Upper lobe of left lung (tissue), 6 donors: Measurements from ENCODE around the gene CNTN2. TPM values are rescaled to one million over a fixed set of nuclear protein-coding genes. Genes with fewer than 3 reads are reported as not detected.

Source experiments
- ATAC-seq, 2 donors: fragments of 200-7000 bp; cut with Tn5 transposase; one replicate each; pipeline ENCODE4 v1.9.1; 2022; ENCODE audit warnings: mild to moderate bottlenecking in 2 of 2, moderate library complexity in 2 of 2; ENCODE audit not compliant: low FRiP score in 2 of 2
- DNase-seq, 2 donors: peaks; one replicate each; pipeline ENCODE4 v3.0.0-alpha.2; 2019 to 2020
- H3K27ac ChIP-seq, 4 donors: fragments of 200-600 bp; sonication (generic); one replicate each; pipeline ENCODE4 v1.5.1; 2016 to 2019
- H3K27me3 ChIP-seq, 4 donors: fragments of 200-600 bp; sonication (generic); one replicate each; pipeline ENCODE4 v1.5.1; 2017 to 2019
- H3K36me3 ChIP-seq, 4 donors: fragments of 200-600 bp; sonication (generic); one replicate each; pipeline ENCODE4 v1.5.1; 2016 to 2019
- H3K4me1 ChIP-seq, 4 donors: fragments of 200-600 bp; sonication (generic); one replicate each; pipeline ENCODE4 v1.5.1; 2018 to 2019
- H3K4me3 ChIP-seq, 4 donors: fragments of 200-600 bp; sonication (generic); one replicate each; pipeline ENCODE4 v1.5.1; 2017 to 2019; ENCODE audit warnings: mild to moderate bottlenecking in 2 of 4, moderate library complexity in 1 of 4
- H3K9me3 ChIP-seq, 4 donors: fragments of 200-600 bp; sonication (generic); one replicate each; pipeline ENCODE4 v1.5.1; 2018 to 2019
- CTCF ChIP-seq, 6 experiments: fragments of 450-650 bp in 4 of 6; fragments of 200-600 bp in 2 of 6; sonication (generic) in 2 of 6; IDR thresholded peaks; one replicate each; pipeline ENCODE4 v1.5.1; 2016 to 2019; ENCODE audit warnings: antibody characterized with exemption in 6 of 6
- EP300 ChIP-seq, 4 donors: sonication (generic); formaldehyde crosslinking; IDR thresholded peaks; one replicate each; pipeline ENCODE4 v1.5.1; 2017; ENCODE audit warnings: antibody characterized with exemption in 4 of 4, control low read depth in 2 of 4
- POLR2A ChIP-seq, 4 donors: fragments of 450-650 bp; IDR thresholded peaks; one replicate each; pipeline ENCODE4 v1.5.1; 2016 to 2017; ENCODE audit warnings: antibody characterized with exemption in 4 of 4, mild to moderate bottlenecking in 2 of 4
- POLR2AphosphoS5 ChIP-seq, 2 donors: sonication (generic); formaldehyde crosslinking; IDR thresholded peaks; one replicate each; pipeline ENCODE4 v1.5.1; 2017; ENCODE audit warnings: antibody characterized with exemption in 2 of 2
- WGBS, 2 donors: methylation state at CpG; one replicate each; pipeline ENCODE4 v1.1.5; 2017 to 2018; 5-methylcytosine and 5-hydroxymethylcytosine counted together
- total RNA-seq, 6 donors: library from RNA; depleted of rRNA in 4 of 6; stranded (reverse); fragments of >200 nt in 4 of 6; gene quantifications; one replicate each; pipeline versions ENCODE4 v1.1.0 to v1.2.1, GENCODE V29; 2016 to 2021
- donor health status: DM: no; HTN: no; CAD: no; lungs with moderate emphysema.
- donor health status: DM: no; HTN: yes; CAD: no; lungs with severe emphysema.

CNTN2 gene
- total RNA-seq, 6 donors from 2014 or later = not detected

- no peak for ATAC-seq
- Histone ChIP-seq H3K27me3 (no peaks in the 10 kb centered on the region), H3K4me3 (no peak overlapping the region), H3K9me3 (no peaks in the 10 kb centered on the region), H3K27ac (no peak overlapping the region), H3K36me3 (no peaks in the 10 kb centered on the region), H3K4me1 (no peaks in the 10 kb centered on the region)
- 48 to 53% methylated on average over 5 to 11 of the region's 11 CpGs for WGBS, 2 donors
- no peak for DNase-seq
- TF ChIP-seq CTCF (IDR thresholded peaks at IDR 0.05) (no peak), POLR2AphosphoS5 (IDR thresholded peaks at IDR 0.05) (no peak), EP300 (IDR thresholded peaks at IDR 0.05) (no peak), POLR2A (IDR thresholded peaks at IDR 0.05) (no peak)
These were observed 12.1 kb upstream of the CNTN2 start for GRCh38 chr1:205030896-205031295.

- Histone ChIP-seq H3K27ac (no peak overlapping the region), H3K4me1 (no peaks in the 10 kb centered on the region), H3K9me3 (no peaks in the 10 kb centered on the region), H3K4me3 (no peak overlapping the region), H3K36me3 (no peaks in the 10 kb centered on the region), H3K27me3 (no peaks in the 10 kb centered on the region)
- ATAC-seq = no peak
- DNase-seq = no peak
- TF ChIP-seq EP300 (IDR thresholded peaks at IDR 0.05) (no peak), CTCF (IDR thresholded peaks at IDR 0.05) (no peak), POLR2AphosphoS5 (IDR thresholded peaks at IDR 0.05) (no peak), POLR2A (IDR thresholded peaks at IDR 0.05) (no peak)
- 84 to 88% methylated on average over 7 of the region's 7 CpGs for WGBS, 2 donors
These were observed 10.5 kb upstream of the CNTN2 start for GRCh38 chr1:205032508-205032907.

GRCh38 chr1:205037539-205037938, 5.5 kb upstream of the CNTN2 start:
- H3K4me3 ChIP-seq = no peak overlapping the region
- H3K9me3 ChIP-seq = no peaks in the 10 kb centered on the region
- H3K27me3 ChIP-seq = peaks cover 0 to 1% (median 0%) of the 10 kb centered on the region in 4 donors
- H3K4me1 ChIP-seq = no peaks in the 10 kb centered on the region
- TF ChIP-seq POLR2A (IDR thresholded peaks at IDR 0.05) (no peak), POLR2AphosphoS5 (IDR thresholded peaks at IDR 0.05) (no peak), CTCF (IDR thresholded peaks at IDR 0.05) (no peak), EP300 (IDR thresholded peaks at IDR 0.05) (no peak)
- 83 to 87% methylated on average over 7 to 9 of the region's 9 CpGs for WGBS, 2 donors
- ATAC-seq (no peak), DNase-seq (no peak)
- no peaks in the 10 kb centered on the region for H3K36me3 ChIP-seq
- no peak overlapping the region for H3K27ac ChIP-seq

GRCh38 chr1:205038132-205038786, 4.8 kb upstream of the CNTN2 start:
- H3K27ac ChIP-seq = no peak overlapping the region
- H3K4me1 ChIP-seq = peaks cover 0 to 7% (median 2%) of the 10 kb centered on the region in 4 donors
- TF ChIP-seq POLR2AphosphoS5 (IDR thresholded peaks at IDR 0.05) (no peak), CTCF (IDR thresholded peaks at IDR 0.05) (no peak), POLR2A (IDR thresholded peaks at IDR 0.05) (no peak), EP300 (IDR thresholded peaks at IDR 0.05) (no peak)
- H3K27me3 ChIP-seq = peaks cover 0 to 8% (median 2%) of the 10 kb centered on the region in 4 donors
- no peaks in the 10 kb centered on the region for H3K36me3 ChIP-seq
- no peak overlapping the region for H3K4me3 ChIP-seq
- WGBS, 2 donors = 82 to 89% methylated on average over 5 to 6 of the region's 6 CpGs
- H3K9me3 ChIP-seq = no peaks in the 10 kb centered on the region
- DNase-seq = no peak
- ATAC-seq = no peak
